ENCODE measurements around the gene UNC13D. TPM values are rescaled to one million over a fixed set of nuclear protein-coding genes. Genes with fewer than 3 reads are reported as not detected.
"Not testable (repeated sequence)": the region's sequence is repeated elsewhere in the genome, so short reads cannot be mapped to it uniquely, and the experiment has no call there.

UNC13D gene
- total and polyA plus RNA-seq, 9 of the 15 experiments (the other 6 are each of a cell fraction or from before 2014, with no cell fraction given), result 0.86 to 244 (median 69.2) TPM

- H4K20me1 ChIP-seq (replicated peaks; ENCODE audit: control insufficient read depth, insufficient read depth, low read length); FAIRE-seq; CTCF ChIA-PET (ENCODE audit: low intra/inter-chr PET ratio); H3K36me3 ChIP-seq (ENCODE audit: control insufficient read depth, insufficient read depth, low read length); H3K9me3 ChIP-seq (replicated peaks; ENCODE audit: control insufficient read depth, insufficient read depth, low read depth, low read length); intact Hi-C loops (cut with micrococcal nuclease); H3K9me1 ChIP-seq (ENCODE audit: control insufficient read depth, insufficient read depth, low read length); in situ Hi-C loops (cut with MboI); H3K4me3 ChIP-seq; H3K27me3 ChIP-seq (ENCODE audit: control insufficient read depth in 2 of 2, insufficient read depth in 2 of 2, low read length in 2 of 2); H3K79me2 ChIP-seq (ENCODE audit: control insufficient read depth, insufficient read depth, low read length); BruUV-seq (replicated peaks): not testable (repeated sequence)
- peak overlapping the region; percentile 26 to 70; a peak in 2 of 4 replicates for H3K9ac ChIP-seq (ENCODE audit: insufficient read depth in 1 of 2, low read depth in 2 of 2, low read length in 2 of 2)
- TF ChIP-seq ZNF384 (IDR thresholded peaks at IDR 0.05; ENCODE audit: low read depth, low read length) (peak; percentile 65), NFIC (IDR thresholded peaks at IDR 0.05) (peak; percentile 35; the same call in 1 of the 2 replicates)
- 0 out of 2 replicates have a peak overlapping the region, but pooled peaks have one; percentile 27 for H3K4me2 ChIP-seq (ENCODE audit: insufficient read depth, low read length)
- H3K4me1 ChIP-seq (replicated peaks in 1 of 2; ENCODE audit: control insufficient read depth in 2 of 2, insufficient read depth in 2 of 2, low read length in 2 of 2), result peaks cover 16 to 35% of the 10 kb centered on the region in 2 experiments
- 45% methylated on average over 10 of the region's 17 CpGs for WGBS (ENCODE audit: insufficient coverage, low coverage, missing lambda C conversion rate)
- peak overlapping the region; percentile 90 for H2AFZ ChIP-seq (ENCODE audit: low read depth, low read length)
- peak overlapping the region; percentile 57; the same call in 2 of the 3 replicates for H3K27ac ChIP-seq (ENCODE audit: extremely low read depth, low read depth, low read length)
- POLR2A ChIA-PET, result interaction anchor here (1.3 to 1.4 kb wide), 3 partner anchors 10 to 91 kb away, joined by 6 to 9 read pairs (median 9); partner anchors contain the start of gene WBP2
- ATAC-seq, result 0 out of 3 replicates have a peak, but pooled peaks have one; percentile 6
- DNase-seq (ENCODE audit: extremely low read depth in 1 of 4, low spot score in 3 of 4), result peak in 1 of 4 experiments; percentile 6
Observed at GRCh38 chr17:75865404-75866188, 21.4 kb upstream of the UNC13D start.

GRCh38 chr17:75864887-75865286, 20.7 kb upstream of the UNC13D start:
- peak overlapping the region; percentile 57; the same call in 1 of the 3 replicates for H3K27ac ChIP-seq (ENCODE audit: extremely low read depth, low read depth, low read length)
- H4K20me1 ChIP-seq (replicated peaks; ENCODE audit: control insufficient read depth, insufficient read depth, low read length); CTCF ChIA-PET (ENCODE audit: low intra/inter-chr PET ratio); H3K9ac ChIP-seq (ENCODE audit: insufficient read depth in 1 of 2, low read depth in 2 of 2, low read length in 2 of 2); in situ Hi-C loops (cut with MboI); BruUV-seq (replicated peaks); H3K9me1 ChIP-seq (ENCODE audit: control insufficient read depth, insufficient read depth, low read length); DNase-seq (ENCODE audit: extremely low read depth in 1 of 4, low spot score in 3 of 4); H3K4me3 ChIP-seq; FAIRE-seq; H3K79me2 ChIP-seq (ENCODE audit: control insufficient read depth, insufficient read depth, low read length); H3K36me3 ChIP-seq (ENCODE audit: control insufficient read depth, insufficient read depth, low read length); intact Hi-C loops (cut with micrococcal nuclease); H3K9me3 ChIP-seq (replicated peaks; ENCODE audit: control insufficient read depth, insufficient read depth, low read depth, low read length); H3K27me3 ChIP-seq (ENCODE audit: control insufficient read depth in 2 of 2, insufficient read depth in 2 of 2, low read length in 2 of 2): not testable (repeated sequence)
- POLR2A ChIA-PET, result interaction anchor here (0.6 to 1.4 kb wide), 8 partner anchors 7 to 115 kb away, joined by 3 to 9 read pairs (median 4); partner anchors contain the start of gene WBP2
- peak overlapping the region; percentile 29 for H3K4me2 ChIP-seq (ENCODE audit: insufficient read depth, low read length)
- H3K4me1 ChIP-seq (replicated peaks in 1 of 2; ENCODE audit: control insufficient read depth in 2 of 2, insufficient read depth in 2 of 2, low read length in 2 of 2), result peaks cover 18 to 34% of the 10 kb centered on the region in 2 experiments
- 0 out of 3 replicates have a peak, but pooled peaks have one; percentile 7 for ATAC-seq
- 79% methylated on average over 4 of the region's 4 CpGs for WGBS (ENCODE audit: insufficient coverage, low coverage, missing lambda C conversion rate)
- peak overlapping the region; percentile 90 for H2AFZ ChIP-seq (ENCODE audit: low read depth, low read length)
